Measurements from ENCODE around the gene CCNY. TPM values are rescaled to one million over a fixed set of nuclear protein-coding genes. Genes with fewer than 3 reads are reported as not detected.

Gene CCNY
- 45.3 to 56.4 TPM (median 51.2 TPM) in 5 replicates for total RNA-seq (2022; extraction: Qiagen RNA extraction)

GRCh38 chr10:35336084-35336831 lies at the start of gene CCNY:
Gene CCNY (plus strand): TSS chr10:35336509. CDS start chr10:35337054, 545 bp downstream.

GRCh38 chr10:35605191-35605590 lies 268.9 kb downstream of the CCNY start, which contains the start of gene GJD4:
Gene GJD4 (plus strand): TSS chr10:35605341. CDS start chr10:35605568, 227 bp downstream.

Other genes starting within 250 kb of the CCNY start
- gene CUL2, start 246.2 kb upstream of the CCNY start, total RNA-seq (2022; extraction: Qiagen RNA extraction), result 19.3 to 28.2 TPM (median 24.6 TPM) in 5 replicates
- 30.6 to 38.8 TPM (median 33.1 TPM) in 5 replicates for gene CREM, start 209.7 kb upstream of the CCNY start, total RNA-seq (2022; extraction: Qiagen RNA extraction)